GM19372 (cell line): ENCODE measurements around the gene PPP1R8.
A peak's percentile ranks its signal among the peaks of the same experiment; 100 is the strongest.
"Not testable (repeated sequence)": the region's sequence is repeated elsewhere in the genome, so short reads cannot be mapped to it uniquely, and the experiment has no call there.

ENCODE experiments used
- ATAC-seq: cut with Tn5 transposase; IDR thresholded peaks from one replicate; pipeline ENCODE4 v1.9.1; 2021; ENCODE audit warnings: mild to moderate bottlenecking, low read depth, moderate library complexity; ENCODE audit not compliant: unreplicated experiment

The PPP1R8 gene

GRCh38 chr1:27830621-27831440, at the start of gene PPP1R8:
Gene PPP1R8, plus strand, starts transcription at chr1:27830782. Its CDS starts 54 bp downstream, at chr1:27830836.
- peak; percentile 93 for ATAC-seq

DNA sequence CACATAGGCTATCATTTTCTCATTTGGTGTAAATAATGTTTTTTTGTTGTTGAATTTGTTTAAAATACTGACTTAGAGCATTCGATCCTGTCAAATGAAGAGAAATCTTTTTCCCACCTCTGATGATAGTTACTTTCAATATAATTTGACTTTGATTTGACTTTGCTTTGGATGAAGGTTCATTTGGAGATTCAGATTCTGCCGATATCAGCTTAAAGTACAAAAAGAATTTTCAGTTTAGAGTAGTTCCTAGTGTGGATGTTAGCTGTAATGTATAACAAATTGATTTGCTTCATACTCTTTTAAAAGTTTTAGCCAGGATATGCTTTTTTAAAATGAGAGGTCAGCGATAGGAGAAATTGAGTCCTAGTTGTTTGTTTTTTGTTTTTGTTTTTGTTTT, 47.6 kb upstream of the PPP1R8 start:
- ATAC-seq = no peak

DNA sequence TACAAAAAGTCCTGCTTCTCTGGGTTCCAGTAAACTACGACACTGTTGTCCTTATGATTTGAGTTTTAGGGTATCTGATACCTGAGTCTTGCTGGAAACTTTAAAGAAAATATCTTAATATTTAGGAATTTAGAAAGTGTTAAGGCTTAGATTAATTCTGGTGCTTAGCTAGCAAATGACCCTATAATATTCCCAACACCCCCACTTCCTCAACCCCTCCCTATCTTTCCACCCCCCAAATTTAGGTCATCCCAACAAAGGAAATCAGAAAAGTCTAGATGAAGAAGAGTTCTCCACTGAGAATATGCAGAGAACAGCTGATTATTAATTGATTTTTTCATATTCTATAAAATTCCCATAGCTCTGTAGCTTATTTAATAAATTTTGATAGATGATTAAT, 45.9 kb upstream of the PPP1R8 start:
- ATAC-seq = no peak

- ATAC-seq = no peak
Measured at GRCh38 chr1:27785781-27786455, 44.7 kb upstream of the PPP1R8 start.

GRCh38 chr1:27787895-27788294, 42.7 kb upstream of the PPP1R8 start:
- no peak for ATAC-seq

DNA sequence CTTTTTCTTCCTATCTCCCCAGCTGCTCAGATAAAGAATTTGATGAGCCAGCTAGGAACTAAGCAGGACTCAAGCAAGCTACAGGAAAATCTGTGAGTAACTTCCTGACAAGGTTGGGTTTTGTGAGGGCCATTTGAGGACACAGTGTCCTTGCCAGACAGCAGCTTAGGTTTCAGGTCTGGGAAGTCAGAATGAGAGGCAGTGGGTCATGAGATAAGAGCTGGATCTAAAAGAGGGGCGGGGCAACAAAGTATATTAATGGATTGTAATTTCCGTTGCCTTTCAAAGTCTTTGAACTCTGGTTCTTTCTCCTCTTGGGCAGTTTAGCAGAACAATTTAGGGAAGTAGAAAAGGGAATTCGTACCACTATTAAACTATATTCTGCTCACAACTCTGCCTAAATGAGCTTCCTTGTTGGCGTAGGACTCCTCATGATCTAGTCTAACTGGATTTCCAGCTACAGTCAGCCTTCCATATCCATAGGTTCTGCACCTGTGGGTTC, 41.0 kb upstream of the PPP1R8 start:
- ATAC-seq = no peak

DNA sequence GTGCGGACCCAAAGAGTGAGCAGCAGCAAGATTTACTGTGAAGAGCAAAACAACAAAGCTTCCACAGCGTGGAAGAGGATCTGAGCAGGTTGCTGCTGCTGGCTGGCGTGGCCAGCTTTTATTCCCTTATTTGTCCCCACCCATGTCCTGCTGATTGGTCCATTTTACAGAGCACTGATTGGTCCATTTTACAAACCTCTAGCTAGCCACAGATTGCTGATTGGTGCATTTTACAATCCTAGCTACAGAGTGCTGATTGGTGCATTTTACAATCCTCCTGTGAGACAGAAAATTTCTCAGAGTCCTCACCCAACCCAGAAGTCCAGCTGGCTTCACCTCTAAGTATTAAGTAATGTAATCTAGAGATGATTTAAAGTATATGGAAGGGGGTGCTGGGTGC, 40.3 kb upstream of the PPP1R8 start:
- not testable (repeated sequence) for ATAC-seq

DNA sequence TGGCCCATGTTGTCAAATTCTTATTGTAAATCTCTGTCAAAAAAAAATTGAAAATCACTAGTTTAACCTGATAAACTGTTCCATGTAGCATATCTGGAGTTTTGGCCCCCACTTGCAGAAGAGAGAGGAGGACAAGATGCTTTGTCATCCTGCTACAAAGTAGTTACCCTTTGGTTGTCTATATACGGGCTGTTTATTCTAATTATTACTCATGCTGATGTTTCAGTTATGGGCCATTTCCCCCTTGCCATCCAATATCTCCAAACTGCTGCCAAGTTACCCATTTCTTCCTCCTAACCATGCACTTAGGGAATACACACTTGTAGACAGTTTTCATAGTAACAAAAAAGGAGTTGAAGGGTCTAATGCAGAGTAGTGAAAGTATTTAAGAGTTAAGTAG, 35.0 kb upstream of the PPP1R8 start:
- no peak for ATAC-seq

DNA sequence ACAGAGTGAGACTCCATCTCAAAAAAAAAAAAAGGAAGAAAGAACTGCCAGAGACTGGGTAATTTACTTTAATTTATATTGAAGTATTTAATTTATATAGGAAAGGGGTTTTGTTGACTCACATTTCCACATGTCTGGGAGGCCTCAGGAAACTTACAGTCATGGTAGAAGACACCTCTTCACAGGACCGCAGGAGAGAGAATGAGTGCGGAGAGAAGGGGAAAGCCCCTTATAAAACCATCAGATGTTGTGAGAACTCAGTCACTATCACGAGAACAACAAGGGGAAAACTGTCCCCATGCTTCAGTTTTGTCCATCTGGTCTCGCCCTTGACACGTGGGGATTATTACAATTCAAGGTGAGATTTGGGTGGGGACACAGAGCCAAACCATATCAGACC, 25.8 kb upstream of the PPP1R8 start:
- no peak for ATAC-seq

GRCh38 chr1:27806758-27807157, 23.8 kb upstream of the PPP1R8 start:
- ATAC-seq = no peak

GRCh38 chr1:27807385-27807784, 23.2 kb upstream of the PPP1R8 start:
- ATAC-seq = no peak

DNA sequence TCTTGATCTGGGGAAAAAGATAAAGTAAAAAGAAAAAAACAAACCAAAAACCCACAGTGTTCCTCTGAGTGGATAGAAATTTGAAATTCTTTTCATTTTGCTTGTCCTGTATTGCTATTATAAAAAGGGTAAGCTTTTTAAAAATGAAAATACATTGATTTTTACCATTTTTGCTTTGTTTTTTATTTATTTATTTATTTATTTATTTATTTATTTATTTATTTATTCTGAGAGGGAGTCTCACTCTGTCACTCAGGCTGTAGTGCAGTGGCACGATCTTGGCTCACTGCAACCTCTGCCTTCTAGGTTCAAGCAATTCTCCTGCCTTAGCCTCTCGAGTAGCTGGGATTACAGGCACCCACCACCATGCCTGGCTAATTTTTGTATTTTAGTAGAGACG, 22.5 kb upstream of the PPP1R8 start:
- not testable (repeated sequence) for ATAC-seq

DNA sequence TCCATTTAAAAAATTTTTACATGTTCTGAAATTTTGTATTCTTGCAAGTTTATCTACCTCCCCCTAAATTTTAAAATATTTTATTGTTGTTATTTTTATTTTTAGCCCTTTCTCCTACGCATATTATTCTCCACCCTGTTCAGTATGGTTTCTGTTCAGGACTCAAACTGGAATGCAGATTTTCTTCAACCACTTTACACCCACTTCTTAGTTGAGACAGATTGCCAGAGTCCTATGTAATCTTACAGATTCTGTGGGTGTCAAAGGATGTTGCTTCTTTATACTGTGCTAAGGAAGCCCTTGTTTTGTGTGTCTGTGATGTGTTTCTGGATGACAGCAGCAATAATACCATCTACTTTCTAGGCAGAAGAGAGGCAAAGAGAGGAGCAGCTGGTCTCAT, 20.7 kb upstream of the PPP1R8 start:
- ATAC-seq = no peak

DNA sequence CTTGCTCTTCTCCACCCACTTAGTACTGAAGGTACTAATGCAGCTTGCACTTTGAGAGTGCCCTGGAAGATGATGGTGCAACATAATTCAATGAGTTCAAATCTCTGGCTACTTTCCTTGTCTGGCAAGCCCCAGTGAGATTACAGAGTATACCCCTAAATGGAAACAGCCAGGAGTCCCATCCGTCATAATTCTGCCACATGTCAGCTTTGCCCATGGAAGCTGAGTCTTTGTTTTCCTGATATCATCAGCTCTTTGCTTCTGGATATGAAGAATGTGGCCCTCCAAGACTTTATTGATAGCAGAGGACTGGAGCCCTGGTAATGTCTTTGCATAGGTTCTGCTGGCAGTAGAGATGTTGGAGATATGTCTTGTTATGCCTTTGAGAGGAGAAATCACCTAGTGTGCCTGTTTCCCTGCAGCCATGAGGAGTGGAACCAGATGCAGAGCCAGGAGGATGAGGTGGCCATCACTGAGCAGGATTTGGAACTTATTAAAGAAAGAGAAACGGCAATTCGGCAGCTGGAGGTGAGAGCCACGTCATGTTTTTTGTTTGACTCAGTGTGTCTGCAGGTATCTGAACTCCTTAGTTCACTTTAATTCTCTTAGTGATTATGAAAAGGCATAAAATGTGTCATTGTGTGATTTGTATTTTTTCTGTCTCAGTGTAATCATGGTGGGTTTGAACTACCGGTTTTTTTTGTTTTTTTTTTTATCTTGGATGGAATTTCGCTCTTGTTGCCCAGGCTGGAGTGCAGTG, 18.7 kb upstream of the PPP1R8 start:
- no peak for ATAC-seq

GRCh38 chr1:27816921-27817630, 13.5 kb upstream of the PPP1R8 start:
- ATAC-seq = no peak

DNA sequence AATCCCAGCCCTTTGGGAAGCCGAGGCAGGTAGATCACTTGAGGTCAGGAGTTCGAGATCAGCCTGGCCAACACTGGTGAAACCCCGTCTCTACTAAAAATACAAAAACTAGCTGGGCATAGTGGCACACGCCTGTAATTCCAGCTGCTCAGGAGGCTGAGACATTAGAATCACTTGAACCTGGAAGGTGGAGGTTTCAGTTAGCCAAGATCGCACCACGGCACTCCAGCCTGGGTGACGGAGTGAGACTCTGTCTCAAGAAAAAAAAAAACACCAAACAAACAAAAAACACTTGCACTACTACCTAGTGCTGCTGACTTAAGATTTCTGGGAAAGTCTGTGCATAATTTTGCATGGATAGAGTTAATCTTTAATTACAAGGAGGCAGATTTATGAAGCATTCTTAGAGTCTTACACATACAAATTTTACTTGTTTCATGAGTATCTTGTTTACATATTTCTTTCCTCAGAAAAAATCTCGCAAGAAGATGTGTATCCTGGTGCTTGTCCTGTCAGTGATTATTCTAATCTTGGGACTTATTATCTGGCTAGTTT, 8.7 kb upstream of the PPP1R8 start:
- no peak for ATAC-seq

GRCh38 chr1:27823784-27824183, 6.8 kb upstream of the PPP1R8 start:
- no peak for ATAC-seq

GRCh38 chr1:27824411-27824810, 6.2 kb upstream of the PPP1R8 start:
- ATAC-seq = no peak

- not testable (repeated sequence) for ATAC-seq
Measured at GRCh38 chr1:27829339-27829960, 1.1 kb upstream of the PPP1R8 start.
